ENCODE measurements around the gene EEF1AKMT2.
A peak's percentile ranks its signal among the peaks of the same experiment; 100 is the strongest.
"Not testable (repeated sequence)": the region's sequence is repeated elsewhere in the genome, so short reads cannot be mapped to it uniquely, and the experiment has no call there.

The EEF1AKMT2 gene

DNA sequence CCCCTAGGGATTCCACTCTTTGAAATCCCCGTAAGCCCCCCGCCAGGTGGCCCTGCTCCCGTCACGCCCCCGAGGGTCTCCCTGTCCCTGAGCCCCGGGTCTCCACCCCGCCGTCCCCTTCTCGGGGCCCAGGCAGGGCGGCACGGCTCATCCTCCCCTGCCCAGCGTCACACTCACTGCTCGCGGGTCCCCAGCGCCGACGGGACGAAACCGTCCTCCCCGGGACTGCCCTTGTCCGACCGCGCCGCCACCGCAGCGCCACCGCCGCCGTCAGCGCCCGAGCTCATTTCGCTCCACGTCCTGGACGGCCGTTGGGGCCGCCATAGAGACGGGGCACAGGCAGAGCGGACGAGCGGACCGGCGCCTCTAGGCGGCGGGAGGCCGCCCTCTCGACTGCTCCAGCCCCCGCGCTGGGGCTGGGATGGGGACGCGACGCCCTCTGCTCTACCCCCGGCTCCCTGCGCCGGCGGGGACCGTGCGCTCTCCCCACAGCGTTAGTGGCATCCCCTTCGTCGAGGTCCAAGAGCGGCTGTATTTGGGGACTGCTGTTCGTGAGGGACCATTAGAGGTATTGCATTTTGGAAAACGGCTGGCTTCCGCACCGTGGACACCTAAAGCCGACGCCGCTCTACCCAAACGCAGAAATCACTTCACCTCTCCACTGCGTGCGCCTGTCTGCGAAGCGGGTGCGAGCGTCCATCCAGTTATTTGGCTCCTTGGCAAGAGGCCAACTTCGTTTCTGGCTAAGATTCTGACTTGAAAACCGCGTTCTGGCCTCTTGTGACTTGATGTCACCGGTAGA is at the start of gene EEF1AKMT2:
TSS of gene EEF1AKMT2 (minus strand) at position 341 of the 802 bp plus-strand sequence. CDS start at position 287, 54 bp downstream.
- TF ChIP-seq JUND (IDR thresholded peaks at IDR 0.05; ENCODE audit: low read depth): no peak
- DNase-seq (ENCODE audit: low read depth in 1 of 2, low spot score in 1 of 2): peak; percentile 41 to 82
- in situ Hi-C loops (cut with HindIII; ENCODE audit: low pct_unique_long_range_greater_than_20kb, low sequenced_read_pairs): no loop called here

DNA sequence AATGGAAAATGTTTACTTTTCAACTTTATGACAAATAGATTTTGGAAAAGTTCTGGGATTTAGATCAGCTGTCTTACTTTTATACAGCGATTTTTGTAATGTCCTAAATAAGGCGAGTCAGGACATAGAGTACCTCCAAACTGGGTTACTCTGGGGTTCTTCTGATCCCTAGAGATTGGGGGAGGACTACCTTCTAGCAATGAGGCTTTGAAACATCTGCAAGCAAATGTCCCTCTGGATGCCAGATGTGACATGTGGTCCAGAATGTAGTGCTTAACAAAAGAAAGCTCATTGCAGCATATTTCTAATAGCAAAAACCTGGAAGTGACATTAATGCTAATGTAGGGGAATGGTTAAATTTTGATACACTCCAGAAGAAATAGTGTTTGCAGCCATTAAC is 46.0 kb upstream of the EEF1AKMT2 start:
- no peak for DNase-seq (ENCODE audit: low read depth in 1 of 2, low spot score in 1 of 2)
- TF ChIP-seq JUND (IDR thresholded peaks at IDR 0.05; ENCODE audit: low read depth): no peak
- in situ Hi-C loops (cut with HindIII; ENCODE audit: low pct_unique_long_range_greater_than_20kb, low sequenced_read_pairs): no loop called here

DNA sequence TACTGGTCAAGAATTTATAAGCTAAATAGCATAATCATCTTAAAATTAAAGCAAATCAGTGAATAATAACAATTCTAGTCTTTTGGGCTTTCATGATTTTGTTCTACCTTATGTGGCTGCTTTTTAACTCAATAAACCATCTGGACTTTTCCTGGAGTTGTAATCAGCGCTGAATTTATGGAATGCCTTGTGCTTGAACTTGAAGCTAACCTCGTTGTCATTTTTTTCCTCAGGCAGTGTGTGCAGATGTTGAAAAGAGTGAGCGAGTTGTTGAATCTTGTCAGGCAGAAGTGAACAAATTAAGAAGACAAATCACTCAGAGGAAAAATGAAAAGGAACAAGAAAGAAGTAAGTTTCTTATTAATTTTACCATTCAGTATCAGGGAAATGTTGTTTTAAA is 39.4 kb upstream of the EEF1AKMT2 start:
- no peak for TF ChIP-seq JUND (IDR thresholded peaks at IDR 0.05; ENCODE audit: low read depth)
- in situ Hi-C loops (cut with HindIII; ENCODE audit: low pct_unique_long_range_greater_than_20kb, low sequenced_read_pairs): no loop called here
- no peak for DNase-seq (ENCODE audit: low read depth in 1 of 2, low spot score in 1 of 2)

DNA sequence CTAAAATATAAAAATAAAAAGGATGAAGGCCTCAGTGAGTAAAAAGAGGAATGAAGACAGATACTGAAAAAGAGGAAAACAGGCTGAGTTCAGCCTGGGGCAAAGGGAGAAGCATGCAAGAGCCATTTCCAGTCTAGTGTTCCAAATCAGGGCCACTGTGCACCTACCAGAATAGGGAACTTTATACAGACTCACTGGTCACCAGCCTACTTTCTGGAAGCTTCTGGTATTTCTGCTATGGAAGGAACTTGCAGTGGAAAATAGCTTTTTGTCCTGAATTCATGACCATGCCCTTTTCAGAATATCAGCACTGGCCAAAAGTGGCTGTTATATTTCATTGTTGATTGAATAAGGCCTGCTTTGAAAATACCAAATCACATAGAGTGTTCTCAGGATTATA is 38.8 kb upstream of the EEF1AKMT2 start:
- in situ Hi-C loops (cut with HindIII; ENCODE audit: low pct_unique_long_range_greater_than_20kb, low sequenced_read_pairs): no loop called here
- no peak for TF ChIP-seq JUND (IDR thresholded peaks at IDR 0.05; ENCODE audit: low read depth)
- DNase-seq (ENCODE audit: low read depth in 1 of 2, low spot score in 1 of 2): no peak

DNA sequence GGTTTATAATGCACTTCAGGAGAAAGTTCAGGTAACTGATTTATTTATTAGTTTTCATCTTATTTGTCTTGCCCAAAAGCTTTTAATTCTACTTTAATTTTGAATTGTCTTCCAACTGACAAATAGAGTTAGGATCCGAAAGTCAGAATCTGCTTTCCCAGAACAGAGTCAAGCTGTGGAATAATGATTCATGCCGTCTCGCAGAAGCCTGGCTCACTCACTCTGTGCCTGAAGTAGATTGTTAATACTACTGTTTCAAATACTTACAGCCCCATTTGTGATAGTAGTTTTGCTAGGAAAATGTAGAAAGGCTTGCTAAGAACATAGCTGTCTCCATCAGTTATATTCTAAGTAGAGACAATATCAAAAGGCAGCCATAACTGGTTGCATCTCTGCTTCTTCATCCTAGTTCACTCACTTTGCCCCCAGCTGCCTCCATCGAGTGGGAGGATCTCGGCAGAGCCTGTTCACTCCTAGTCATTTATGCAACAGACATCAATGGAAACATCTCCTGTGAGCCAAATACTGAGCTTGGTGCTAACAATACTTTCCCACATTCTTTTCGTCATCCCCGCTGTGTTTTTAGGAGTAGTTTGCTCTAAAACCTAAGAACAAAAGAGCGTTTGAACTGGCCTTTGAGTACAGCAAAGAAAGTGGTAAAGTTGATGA is 37.9 kb upstream of the EEF1AKMT2 start:
- in situ Hi-C loops (cut with HindIII; ENCODE audit: low pct_unique_long_range_greater_than_20kb, low sequenced_read_pairs): no loop called here
- DNase-seq (ENCODE audit: low read depth in 1 of 2, low spot score in 1 of 2): no peak
- no peak for TF ChIP-seq JUND (IDR thresholded peaks at IDR 0.05; ENCODE audit: low read depth)

DNA sequence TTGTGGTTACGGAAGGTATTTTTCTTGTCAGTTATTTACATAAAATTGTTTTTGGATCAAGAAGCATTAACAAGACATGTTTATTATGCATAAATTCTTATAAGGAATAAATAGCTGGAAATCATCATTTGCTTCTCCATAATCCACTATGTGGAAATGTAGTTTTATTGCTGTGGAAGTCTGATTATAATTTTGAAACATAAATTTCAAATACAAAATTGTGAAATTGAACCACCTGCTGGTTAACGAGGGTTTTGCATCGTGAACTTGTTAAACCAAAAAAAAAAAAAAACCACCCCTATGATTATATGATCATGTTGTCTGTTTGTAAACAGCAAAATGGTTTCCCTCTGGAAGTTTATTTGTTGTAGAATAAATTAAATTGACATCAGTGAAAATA is 35.8 kb upstream of the EEF1AKMT2 start:
- DNase-seq (ENCODE audit: low read depth in 1 of 2, low spot score in 1 of 2): peak in 1 of 2 experiments; percentile 16
- no peak for TF ChIP-seq JUND (IDR thresholded peaks at IDR 0.05; ENCODE audit: low read depth)
- in situ Hi-C loops (cut with HindIII; ENCODE audit: low pct_unique_long_range_greater_than_20kb, low sequenced_read_pairs): no loop called here

DNA sequence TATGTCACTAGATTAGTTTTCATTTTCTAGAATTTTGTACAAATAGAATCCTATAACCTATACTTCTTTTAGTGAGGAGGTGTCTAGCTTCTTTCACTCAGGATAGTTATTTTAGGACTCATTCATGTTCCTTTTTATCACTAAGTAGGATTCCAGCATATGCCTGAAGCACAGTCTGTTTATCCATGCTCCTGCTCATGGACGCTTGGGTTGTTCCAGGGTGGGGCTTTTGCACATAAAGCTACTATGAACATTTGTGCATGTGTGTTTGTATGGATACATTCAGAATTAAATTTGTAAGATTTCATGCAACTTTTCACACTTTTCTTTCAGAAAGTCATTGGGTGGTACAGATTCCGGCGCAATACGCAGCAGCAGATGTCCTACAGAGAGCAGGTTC is 34.6 kb upstream of the EEF1AKMT2 start:
- DNase-seq (ENCODE audit: low read depth in 1 of 2, low spot score in 1 of 2): no peak
- TF ChIP-seq JUND (IDR thresholded peaks at IDR 0.05; ENCODE audit: low read depth): no peak
- in situ Hi-C loops (cut with HindIII; ENCODE audit: low pct_unique_long_range_greater_than_20kb, low sequenced_read_pairs): no loop called here

DNA sequence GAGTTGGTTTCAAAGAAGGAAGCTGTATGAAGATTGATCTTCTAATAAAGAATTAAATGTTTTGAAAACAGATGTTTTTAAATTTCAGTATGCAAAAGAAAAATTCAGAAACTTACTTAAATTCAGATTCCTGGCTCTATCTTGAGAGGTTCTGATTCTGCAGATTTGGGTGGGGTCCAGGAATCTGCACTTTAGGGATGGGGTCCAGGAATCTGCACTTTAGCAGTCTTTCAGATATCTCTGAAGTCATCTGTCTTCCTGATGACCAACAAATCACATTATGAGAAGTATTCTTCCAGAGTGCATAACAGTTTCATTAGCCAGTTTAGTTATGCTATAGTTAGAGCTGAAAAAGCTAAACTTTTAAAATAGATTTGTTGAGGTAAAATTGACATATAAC is 34.0 kb upstream of the EEF1AKMT2 start:
- DNase-seq (ENCODE audit: low read depth in 1 of 2, low spot score in 1 of 2): no peak
- in situ Hi-C loops (cut with HindIII; ENCODE audit: low pct_unique_long_range_greater_than_20kb, low sequenced_read_pairs): no loop called here
- TF ChIP-seq JUND (IDR thresholded peaks at IDR 0.05; ENCODE audit: low read depth): no peak

DNA sequence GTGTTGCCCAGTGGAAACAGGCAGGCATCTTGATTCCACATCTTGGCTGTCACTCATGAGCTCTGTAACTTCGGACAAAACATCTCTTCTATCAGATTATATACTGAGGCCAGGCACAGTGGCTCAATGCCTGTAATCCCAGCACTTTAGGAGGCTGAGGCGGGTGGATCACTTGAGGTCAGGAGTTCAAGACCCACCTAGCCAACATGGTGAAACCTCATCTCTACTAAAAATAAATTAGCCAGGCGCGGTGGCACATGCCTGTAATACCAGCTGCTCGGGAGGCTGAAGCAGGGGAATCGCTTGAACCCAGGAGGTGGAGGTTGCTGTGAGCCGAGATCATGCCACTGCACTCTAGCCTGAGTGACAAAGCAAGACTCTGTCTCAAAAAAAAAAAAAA is 33.2 kb upstream of the EEF1AKMT2 start:
- in situ Hi-C loops (cut with HindIII; ENCODE audit: low pct_unique_long_range_greater_than_20kb, low sequenced_read_pairs); DNase-seq (ENCODE audit: low read depth in 1 of 2, low spot score in 1 of 2): not testable (repeated sequence)

DNA sequence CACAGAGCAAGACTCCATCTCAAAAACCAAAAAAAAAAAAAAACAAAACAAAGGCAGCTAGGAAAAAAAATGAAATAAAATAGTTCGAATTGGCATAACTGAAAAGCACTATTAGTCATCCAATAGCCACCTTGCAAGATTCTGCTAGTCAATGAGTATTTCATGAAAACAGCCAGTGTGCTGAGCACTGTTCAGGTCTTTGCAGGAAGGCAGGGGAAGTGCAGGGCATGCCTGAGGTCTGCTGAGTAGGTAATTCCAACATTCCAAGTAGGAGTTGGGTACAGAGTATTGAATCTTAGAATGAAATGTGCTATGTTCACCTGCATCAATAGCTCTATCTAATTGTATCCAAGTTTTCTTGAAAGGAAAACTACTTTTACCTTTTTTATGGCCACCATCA is 32.8 kb upstream of the EEF1AKMT2 start:
- TF ChIP-seq JUND (IDR thresholded peaks at IDR 0.05; ENCODE audit: low read depth): no peak
- DNase-seq (ENCODE audit: low read depth in 1 of 2, low spot score in 1 of 2): no peak
- in situ Hi-C loops (cut with HindIII; ENCODE audit: low pct_unique_long_range_greater_than_20kb, low sequenced_read_pairs): no loop called here

DNA sequence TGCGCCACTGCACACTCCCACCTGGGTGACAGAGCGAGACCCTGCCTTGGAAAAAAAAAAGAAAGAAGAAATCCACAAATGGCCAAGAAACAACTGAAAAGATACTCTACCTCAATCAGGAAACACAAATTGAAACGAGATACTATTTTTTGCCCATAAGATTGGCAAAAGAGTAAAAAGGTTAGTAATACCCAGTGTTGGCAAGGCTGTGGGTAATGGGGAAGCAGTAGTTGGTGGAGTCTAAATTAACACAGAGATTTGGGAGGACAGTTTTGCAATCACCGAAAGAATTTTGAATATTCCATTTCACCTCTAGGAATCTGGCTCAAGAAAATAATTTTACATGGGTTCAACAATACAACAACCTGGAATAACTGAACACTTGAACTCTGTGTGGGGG is 29.8 kb upstream of the EEF1AKMT2 start:
- no peak for TF ChIP-seq JUND (IDR thresholded peaks at IDR 0.05; ENCODE audit: low read depth)
- in situ Hi-C loops (cut with HindIII; ENCODE audit: low pct_unique_long_range_greater_than_20kb, low sequenced_read_pairs): no loop called here
- no peak for DNase-seq (ENCODE audit: low read depth in 1 of 2, low spot score in 1 of 2)

DNA sequence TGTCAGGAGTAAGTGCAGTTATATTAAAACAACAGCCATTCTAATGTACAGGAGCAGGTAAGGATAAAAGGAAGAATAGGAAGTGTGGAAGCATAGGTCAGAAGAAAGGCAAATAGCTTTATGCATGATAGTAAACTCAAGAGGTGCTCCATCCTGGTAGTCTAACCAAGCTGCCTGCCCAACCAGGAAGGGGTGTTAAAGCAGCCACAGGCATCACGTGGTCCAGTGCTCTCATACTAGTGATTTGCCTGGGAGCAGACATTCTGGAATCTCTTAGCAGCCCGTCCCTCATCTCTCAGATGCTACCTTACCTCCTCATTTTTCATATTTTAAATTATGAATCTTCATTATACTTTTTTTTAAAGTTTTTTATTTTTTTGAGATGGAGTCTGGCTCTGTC is 28.4 kb upstream of the EEF1AKMT2 start:
- in situ Hi-C loops (cut with HindIII; ENCODE audit: low pct_unique_long_range_greater_than_20kb, low sequenced_read_pairs): no loop called here
- DNase-seq (ENCODE audit: low read depth in 1 of 2, low spot score in 1 of 2): no peak
- TF ChIP-seq JUND (IDR thresholded peaks at IDR 0.05; ENCODE audit: low read depth): no peak

DNA sequence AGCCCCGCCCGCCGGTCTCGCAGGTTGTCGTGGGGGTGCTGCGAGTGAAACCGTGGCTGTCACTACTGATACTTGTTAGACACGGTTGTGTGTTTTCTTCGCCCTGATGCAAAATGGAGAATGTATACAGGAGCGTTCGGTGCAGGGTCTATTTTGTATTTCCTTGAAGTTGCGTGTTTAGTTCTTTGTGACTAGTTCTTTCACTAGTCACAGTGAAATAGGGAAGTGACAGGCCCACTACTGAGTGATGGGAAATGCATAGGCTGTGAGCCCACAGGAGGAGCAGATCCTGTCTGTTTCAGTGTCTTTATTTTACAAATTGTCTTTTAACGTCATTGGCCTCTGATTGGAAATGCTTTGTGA is 10.6 kb upstream of the EEF1AKMT2 start:
- DNase-seq (ENCODE audit: low read depth in 1 of 2, low spot score in 1 of 2): no peak
- no peak for TF ChIP-seq JUND (IDR thresholded peaks at IDR 0.05; ENCODE audit: low read depth)
- in situ Hi-C loops (cut with HindIII; ENCODE audit: low pct_unique_long_range_greater_than_20kb, low sequenced_read_pairs): no loop called here
